ENCODE data around the gene CZIB.

- TF ChIP-seq CTCF (IDR thresholded peaks at IDR 0.05; ENCODE audit: low read depth, low read length) (no peak), POLR2A (IDR thresholded peaks at IDR 0.05; ENCODE audit: extremely low read depth, insufficient read length) (no peak), MYC (IDR thresholded peaks at IDR 0.05; ENCODE audit: low read depth, low read length) (no peak), MAX (IDR thresholded peaks at IDR 0.05; ENCODE audit: low read depth, low read length) (no peak)
Measured at GRCh38 chr1:53176452-53177208, 43.8 kb downstream of the CZIB start.

Measured in NB4 (cell line).